ENCODE measurements around the gene SERPINB7.

Gene SERPINB7

GRCh38 chr18:63736876-63737275 lies 38.3 kb upstream of the SERPINB7 start:
- H3K14ac ChIP-seq (ENCODE audit: low read length), result no peak overlapping the region
- H3K9ac ChIP-seq (ENCODE audit: low read depth, low read length, poor library complexity), result no peak overlapping the region
- DNase-seq (ENCODE audit: low spot score), result no peak
- H2AK5ac ChIP-seq (ENCODE audit: low read depth, low read length), result no peak overlapping the region
- no peak overlapping the region for H2BK15ac ChIP-seq (ENCODE audit: low read length)
- no peak overlapping the region for H3K23ac ChIP-seq (ENCODE audit: low read depth, low read length, poor library complexity)
- H2AFZ ChIP-seq (ENCODE audit: low read length), result no peak overlapping the region
- no peak overlapping the region for H2BK5ac ChIP-seq (ENCODE audit: low read length)
- H3K79me1 ChIP-seq (ENCODE audit: low read depth, low read length), result no peaks in the 10 kb centered on the region
- H3K4me2 ChIP-seq (ENCODE audit: insufficient read depth, low read length, poor library complexity, severe bottlenecking), result no peak overlapping the region
- no peaks in the 10 kb centered on the region for H3K4me1 ChIP-seq (ENCODE audit: control insufficient read depth in 2 of 2, insufficient read depth in 1 of 2, low read depth in 1 of 2, low read length in 2 of 2)
- H3K4ac ChIP-seq (ENCODE audit: low read length), result no peak overlapping the region
- H3K4me3 ChIP-seq (ENCODE audit: low read length in 2 of 2), result no peak overlapping the region
- no peak overlapping the region for H4K8ac ChIP-seq (ENCODE audit: low read depth, low read length)
- H3K9me3 ChIP-seq (replicated peaks in 1 of 2; ENCODE audit: control insufficient read depth in 2 of 2, insufficient read depth in 1 of 2, low read depth in 1 of 2, low read length in 2 of 2), result no peaks in the 10 kb centered on the region
- H4K91ac ChIP-seq (ENCODE audit: low read depth, low read length, poor library complexity), result no peak overlapping the region
- no peaks in the 10 kb centered on the region for H3K27me3 ChIP-seq (ENCODE audit: control insufficient read depth in 3 of 3, insufficient read depth in 3 of 3, low read depth in 1 of 3, low read length in 3 of 3)
- no peaks in the 10 kb centered on the region for H3K36me3 ChIP-seq (replicated peaks in 1 of 2; ENCODE audit: control insufficient read depth in 2 of 2, insufficient read depth in 2 of 2, low read length in 2 of 2)
- no peak overlapping the region for H2BK12ac ChIP-seq (ENCODE audit: low read length)
- H2BK120ac ChIP-seq (ENCODE audit: low read depth, low read length), result no peak overlapping the region
- H3K27ac ChIP-seq (replicated peaks; ENCODE audit: low read length), result no peak overlapping the region
- H3K18ac ChIP-seq (ENCODE audit: low read length), result no peak overlapping the region

DNA sequence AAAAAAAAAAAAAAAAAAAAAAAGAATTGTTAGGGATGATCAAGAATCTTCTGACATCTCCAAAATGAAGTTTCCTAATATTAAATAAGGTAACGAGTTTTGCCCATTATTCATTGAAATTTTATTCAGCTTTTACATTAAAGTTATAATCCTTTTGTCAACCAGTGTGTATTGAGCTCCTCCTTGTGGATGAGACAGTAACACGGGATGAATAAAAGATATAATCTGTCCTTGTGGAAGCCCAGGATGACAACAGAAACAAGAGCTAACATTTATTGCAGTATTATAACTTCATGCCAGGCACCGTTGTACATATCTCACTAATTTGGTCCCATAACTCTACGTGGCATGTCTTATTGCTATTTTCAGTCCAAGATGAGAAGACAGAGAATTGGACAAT lies 33.4 kb upstream of the SERPINB7 start:
- Histone ChIP-seq H2BK5ac (ENCODE audit: low read length) (no peak overlapping the region), H3K14ac (ENCODE audit: low read length) (no peak overlapping the region), H2AFZ (ENCODE audit: low read length) (no peak overlapping the region), H4K91ac (ENCODE audit: low read depth, low read length, poor library complexity) (no peak overlapping the region), H2AK5ac (ENCODE audit: low read depth, low read length) (no peak overlapping the region), H3K23ac (ENCODE audit: low read depth, low read length, poor library complexity) (no peak overlapping the region), H2BK120ac (ENCODE audit: low read depth, low read length) (no peak overlapping the region), H3K4me3 (ENCODE audit: low read length in 2 of 2) (no peak overlapping the region), H3K4ac (ENCODE audit: low read length) (no peak overlapping the region), H3K9ac (ENCODE audit: low read depth, low read length, poor library complexity) (no peak overlapping the region), H3K4me2 (ENCODE audit: insufficient read depth, low read length, poor library complexity, severe bottlenecking) (no peak overlapping the region), H3K18ac (ENCODE audit: low read length) (no peak overlapping the region), H3K4me1 (ENCODE audit: control insufficient read depth in 2 of 2, insufficient read depth in 1 of 2, low read depth in 1 of 2, low read length in 2 of 2) (no peaks in the 10 kb centered on the region), H3K27ac (replicated peaks; ENCODE audit: low read length) (no peak overlapping the region), H2BK12ac (ENCODE audit: low read length) (no peak overlapping the region), H2BK15ac (ENCODE audit: low read length) (no peak overlapping the region), H3K27me3 (ENCODE audit: control insufficient read depth in 3 of 3, insufficient read depth in 3 of 3, low read depth in 1 of 3, low read length in 3 of 3) (no peaks in the 10 kb centered on the region), H3K79me1 (ENCODE audit: low read depth, low read length) (no peaks in the 10 kb centered on the region), H4K8ac (ENCODE audit: low read depth, low read length) (no peak overlapping the region), H3K36me3 (replicated peaks in 1 of 2; ENCODE audit: control insufficient read depth in 2 of 2, insufficient read depth in 2 of 2, low read length in 2 of 2) (no peaks in the 10 kb centered on the region), H3K9me3 (replicated peaks in 1 of 2; ENCODE audit: control insufficient read depth in 2 of 2, insufficient read depth in 1 of 2, low read depth in 1 of 2, low read length in 2 of 2) (no peaks in the 10 kb centered on the region)
- DNase-seq (ENCODE audit: low spot score), result no peak
- no CpG with 5 or more reads among the region's 4 CpGs for WGBS, 2 donors (ENCODE audit: extremely low coverage in 2 of 2, insufficient read length in 2 of 2, insufficient replicate concordance in 1 of 2)

DNA sequence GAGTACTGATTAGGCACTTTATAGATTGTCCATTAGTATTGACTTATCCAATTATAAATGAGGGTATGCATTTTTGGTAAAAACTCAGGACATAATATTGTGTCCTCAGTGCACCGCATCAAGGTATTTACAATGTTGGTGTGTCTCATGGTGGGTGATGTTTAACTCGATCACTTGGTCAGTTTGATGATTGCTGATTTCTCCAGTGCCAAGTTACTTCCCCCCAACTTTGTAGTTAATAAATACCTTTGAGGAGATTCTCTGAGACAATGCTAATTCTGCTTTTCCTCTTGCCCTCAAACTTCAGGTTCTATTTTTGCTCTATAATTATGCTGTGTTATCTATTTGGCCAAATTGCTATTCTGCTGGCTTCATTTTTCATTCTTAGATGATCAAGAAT lies 28.2 kb upstream of the SERPINB7 start:
- no CpG with 5 or more reads among the region's 2 CpGs for WGBS, 2 donors (ENCODE audit: extremely low coverage in 2 of 2, insufficient read length in 2 of 2, insufficient replicate concordance in 1 of 2)
- no peak overlapping the region for H3K9ac ChIP-seq (ENCODE audit: low read depth, low read length, poor library complexity)
- no peak overlapping the region for H3K27ac ChIP-seq (replicated peaks; ENCODE audit: low read length)
- H3K14ac ChIP-seq (ENCODE audit: low read length), result no peak overlapping the region
- no peak overlapping the region for H2BK120ac ChIP-seq (ENCODE audit: low read depth, low read length)
- no peak overlapping the region for H3K4me2 ChIP-seq (ENCODE audit: insufficient read depth, low read length, poor library complexity, severe bottlenecking)
- H3K36me3 ChIP-seq (replicated peaks in 1 of 2; ENCODE audit: control insufficient read depth in 2 of 2, insufficient read depth in 2 of 2, low read length in 2 of 2), result no peaks in the 10 kb centered on the region
- no peak overlapping the region for H2AFZ ChIP-seq (ENCODE audit: low read length)
- H4K91ac ChIP-seq (ENCODE audit: low read depth, low read length, poor library complexity), result no peak overlapping the region
- no peak overlapping the region for H3K18ac ChIP-seq (ENCODE audit: low read length)
- H3K9me3 ChIP-seq (replicated peaks in 1 of 2; ENCODE audit: control insufficient read depth in 2 of 2, insufficient read depth in 1 of 2, low read depth in 1 of 2, low read length in 2 of 2), result no peaks in the 10 kb centered on the region
- H3K27me3 ChIP-seq (ENCODE audit: control insufficient read depth in 3 of 3, insufficient read depth in 3 of 3, low read depth in 1 of 3, low read length in 3 of 3), result no peaks in the 10 kb centered on the region
- H4K8ac ChIP-seq (ENCODE audit: low read depth, low read length), result no peak overlapping the region
- H3K23ac ChIP-seq (ENCODE audit: low read depth, low read length, poor library complexity), result no peak overlapping the region
- H2AK5ac ChIP-seq (ENCODE audit: low read depth, low read length), result no peak overlapping the region
- H3K4me3 ChIP-seq (ENCODE audit: low read length in 2 of 2), result no peak overlapping the region
- H3K4me1 ChIP-seq (ENCODE audit: control insufficient read depth in 2 of 2, insufficient read depth in 1 of 2, low read depth in 1 of 2, low read length in 2 of 2), result no peaks in the 10 kb centered on the region
- H2BK12ac ChIP-seq (ENCODE audit: low read length), result no peak overlapping the region
- DNase-seq (ENCODE audit: low spot score), result no peak
- no peak overlapping the region for H2BK5ac ChIP-seq (ENCODE audit: low read length)
- no peak overlapping the region for H2BK15ac ChIP-seq (ENCODE audit: low read length)
- H3K4ac ChIP-seq (ENCODE audit: low read length), result no peak overlapping the region
- H3K79me1 ChIP-seq (ENCODE audit: low read depth, low read length), result no peaks in the 10 kb centered on the region

DNA sequence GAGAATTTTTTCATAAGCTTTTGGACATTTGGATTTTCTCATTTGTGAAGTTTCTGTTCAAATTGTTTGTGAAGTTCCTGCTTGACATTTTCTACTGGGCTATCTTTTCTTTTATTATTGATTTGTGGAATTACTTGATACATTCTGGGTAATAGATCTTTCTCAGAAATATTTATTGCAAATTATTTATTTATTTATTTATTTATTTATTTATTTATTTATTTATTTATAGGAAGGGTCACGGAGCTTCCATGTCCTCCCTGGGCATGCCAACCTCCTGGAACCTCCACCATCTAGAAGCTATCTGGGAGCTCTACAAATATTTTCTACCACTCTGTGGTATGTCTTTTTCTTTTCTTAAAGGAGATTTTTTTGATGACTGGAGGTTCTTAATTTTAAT lies 25.7 kb upstream of the SERPINB7 start:
- Histone ChIP-seq H3K9ac (ENCODE audit: low read depth, low read length, poor library complexity) (no peak overlapping the region), H2BK120ac (ENCODE audit: low read depth, low read length) (no peak overlapping the region), H2AFZ (ENCODE audit: low read length) (no peak overlapping the region), H2AK5ac (ENCODE audit: low read depth, low read length) (no peak overlapping the region), H4K91ac (ENCODE audit: low read depth, low read length, poor library complexity) (no peak overlapping the region), H2BK5ac (ENCODE audit: low read length) (no peak overlapping the region), H3K4me1 (ENCODE audit: control insufficient read depth in 2 of 2, insufficient read depth in 1 of 2, low read depth in 1 of 2, low read length in 2 of 2) (no peaks in the 10 kb centered on the region), H3K18ac (ENCODE audit: low read length) (no peak overlapping the region), H3K23ac (ENCODE audit: low read depth, low read length, poor library complexity) (no peak overlapping the region), H3K4ac (ENCODE audit: low read length) (no peak overlapping the region), H3K27ac (replicated peaks; ENCODE audit: low read length) (no peak overlapping the region), H3K36me3 (replicated peaks in 1 of 2; ENCODE audit: control insufficient read depth in 2 of 2, insufficient read depth in 2 of 2, low read length in 2 of 2) (no peaks in the 10 kb centered on the region), H4K8ac (ENCODE audit: low read depth, low read length) (no peak overlapping the region), H3K79me1 (ENCODE audit: low read depth, low read length) (no peaks in the 10 kb centered on the region), H3K4me2 (ENCODE audit: insufficient read depth, low read length, poor library complexity, severe bottlenecking) (no peak overlapping the region), H3K4me3 (ENCODE audit: low read length in 2 of 2) (no peak overlapping the region), H3K27me3 (ENCODE audit: control insufficient read depth in 3 of 3, insufficient read depth in 3 of 3, low read depth in 1 of 3, low read length in 3 of 3) (no peaks in the 10 kb centered on the region), H2BK12ac (ENCODE audit: low read length) (no peak overlapping the region), H2BK15ac (ENCODE audit: low read length) (no peak overlapping the region), H3K14ac (ENCODE audit: low read length) (no peak overlapping the region), H3K9me3 (replicated peaks in 1 of 2; ENCODE audit: control insufficient read depth in 2 of 2, insufficient read depth in 1 of 2, low read depth in 1 of 2, low read length in 2 of 2) (no peaks in the 10 kb centered on the region)
- no peak for DNase-seq (ENCODE audit: low spot score)
- no CpG with 5 or more reads among the region's 1 CpG for whole genome bisulfite sequencing, 2 donors (ENCODE audit: extremely low coverage in 2 of 2, insufficient read length in 2 of 2, insufficient replicate concordance in 1 of 2)

Measured in neuronal stem cell (in vitro differentiated cells).